Tibial nerve (tissue), 4 donors: Measurements from ENCODE around the gene ZNF283. TPM values are rescaled to one million over a fixed set of nuclear protein-coding genes. Genes with fewer than 3 reads are reported as not detected.

Experiments
- DNase-seq, 2 donors: peaks; one replicate each; pipeline ENCODE4 v3.0.0-alpha.2; 2019; ENCODE audit warnings: low spot score in 2 of 2
- H3K27ac ChIP-seq, 4 donors: fragments of 200-600 bp; sonication (generic) in 3 of 4; one replicate each; pipeline ENCODE4 v1.5.1; 2017 to 2019; ENCODE audit warnings: mild to moderate bottlenecking in 1 of 4
- H3K27me3 ChIP-seq, 2 donors: fragments of 200-600 bp; sonication (generic) in 1 of 2; one replicate each; pipeline versions ENCODE4 v1.5.1 to v1.6.0; 2017 to 2019
- H3K36me3 ChIP-seq, 3 donors: fragments of 200-600 bp; sonication (generic); one replicate each; pipeline ENCODE4 v1.5.1; 2018 to 2019
- H3K4me1 ChIP-seq, 4 donors: fragments of 200-600 bp; sonication (generic) in 3 of 4; one replicate each; pipeline ENCODE4 v1.5.1; 2017 to 2019
- H3K4me3 ChIP-seq, 4 donors: fragments of 200-600 bp; sonication (generic) in 3 of 4; one replicate each; pipeline ENCODE4 v1.5.1; 2017 to 2019; ENCODE audit warnings: mild to moderate bottlenecking in 1 of 4, moderate library complexity in 1 of 4
- H3K9me3 ChIP-seq, 4 donors: fragments of 200-600 bp; sonication (generic) in 3 of 4; one replicate each; pipeline ENCODE4 v1.5.1; 2017 to 2019
- CTCF ChIP-seq, 5 experiments: fragments of 200-600 bp in 3 of 5; fragments of 450-650 bp in 2 of 5; sonication (generic) in 3 of 5; IDR thresholded peaks; one replicate each; pipeline ENCODE4 v1.5.1; 2016 to 2019; ENCODE audit warnings: antibody characterized with exemption in 5 of 5, mild to moderate bottlenecking in 3 of 5, moderate library complexity in 2 of 5
- EP300 ChIP-seq, 2 donors: sonication (generic); formaldehyde crosslinking; IDR thresholded peaks; one replicate each; pipeline ENCODE4 v1.6.1; 2017; ENCODE audit warnings: antibody characterized with exemption in 2 of 2, mild to moderate bottlenecking in 1 of 2
- POLR2A ChIP-seq, 2 donors: fragments of 450-650 bp; IDR thresholded peaks; one replicate each; pipeline ENCODE4 v1.6.1; 2017; ENCODE audit warnings: antibody characterized with exemption in 2 of 2, mild to moderate bottlenecking in 2 of 2, moderate library complexity in 2 of 2
- WGBS, 2 donors: methylation state at CpG; one replicate each; pipeline ENCODE4 v1.1.5; 2018; 5-methylcytosine and 5-hydroxymethylcytosine counted together
- total RNA-seq, 4 donors: library from RNA; depleted of rRNA; stranded (reverse); fragments of >200 nt; gene quantifications; one replicate each; pipeline ENCODE4 v1.1.0, GENCODE V29; 2016

The ZNF283 gene
- total RNA-seq, 4 donors from 2014 or later: 4.2 to 12.3 (median 10.4) TPM

- Histone ChIP-seq H3K27me3 (no peaks in the 10 kb centered on the region), H3K36me3 (no peaks in the 10 kb centered on the region), H3K9me3 (no peaks in the 10 kb centered on the region), H3K4me3 (peak within 1 kb of the TSS in 2 of 4 donors; percentile 32 to 43), H3K4me1 (peaks cover 0 to 47% (median 33%) of the 10 kb centered on the region in 4 donors), H3K27ac (peak within 1 kb of the TSS in 3 of 4 donors; percentile 59 to 78 (median 60))
- DNase-seq: no peak
- WGBS, 2 donors: 14 to 19% methylated on average over 17 to 19 of the region's 19 CpGs
- TF ChIP-seq EP300 (IDR thresholded peaks at IDR 0.05): no peak
- no peak for TF ChIP-seq POLR2A (IDR thresholded peaks at IDR 0.05)
- no peak for TF ChIP-seq CTCF (IDR thresholded peaks at IDR 0.05)
Observed at GRCh38 chr19:43780706-43781525, 46.2 kb upstream of the ZNF283 start, which contains the start of gene KCNN4. Gene KCNN4 (minus strand): TSS chr19:43780973. CDS start chr19:43780861, 112 bp downstream.

- Histone ChIP-seq H3K27ac (peak overlapping the region in 1 of 4 donors; percentile 78), H3K9me3 (no peaks in the 10 kb centered on the region), H3K36me3 (no peaks in the 10 kb centered on the region), H3K4me1 (peaks cover 0 to 42% (median 33%) of the 10 kb centered on the region in 4 donors), H3K4me3 (no peak overlapping the region), H3K27me3 (no peaks in the 10 kb centered on the region)
- TF ChIP-seq POLR2A (IDR thresholded peaks at IDR 0.05) (no peak), EP300 (IDR thresholded peaks at IDR 0.05) (no peak), CTCF (IDR thresholded peaks at IDR 0.05) (no peak)
- whole genome bisulfite sequencing, 2 donors: 85 to 92% methylated on average over 14 of the region's 14 CpGs
- DNase-seq: no peak
Observed at GRCh38 chr19:43781630-43782310, 45.4 kb upstream of the ZNF283 start.

GRCh38 chr19:43782311-43782660 lies 44.8 kb upstream of the ZNF283 start:
- peaks cover 0 to 37% (median 33%) of the 10 kb centered on the region in 4 donors for H3K4me1 ChIP-seq
- no peak for TF ChIP-seq CTCF (IDR thresholded peaks at IDR 0.05)
- TF ChIP-seq EP300 (IDR thresholded peaks at IDR 0.05): no peak
- TF ChIP-seq POLR2A (IDR thresholded peaks at IDR 0.05): no peak
- H3K9me3 ChIP-seq: no peaks in the 10 kb centered on the region
- DNase-seq: no peak
- WGBS, 2 donors: 61 to 62% methylated on average over 8 of the region's 8 CpGs
- H3K27me3 ChIP-seq: no peaks in the 10 kb centered on the region
- no peaks in the 10 kb centered on the region for H3K36me3 ChIP-seq
- H3K27ac ChIP-seq: peak overlapping the region in 1 of 4 donors; percentile 78
- H3K4me3 ChIP-seq: peak overlapping the region in 1 of 4 donors; percentile 9

- peaks cover 0 to 32% (median 28%) of the 10 kb centered on the region in 4 donors for H3K4me1 ChIP-seq
- H3K36me3 ChIP-seq: no peaks in the 10 kb centered on the region
- H3K4me3 ChIP-seq: peak overlapping the region in 1 of 4 donors; percentile 9
- no peak for TF ChIP-seq CTCF (IDR thresholded peaks at IDR 0.05)
- no peak for TF ChIP-seq EP300 (IDR thresholded peaks at IDR 0.05)
- no peak for TF ChIP-seq POLR2A (IDR thresholded peaks at IDR 0.05)
- peak overlapping the region in 1 of 4 donors; percentile 78 for H3K27ac ChIP-seq
- no peak for DNase-seq
- WGBS, 2 donors: 80% methylated on average over 22 to 24 of the region's 24 CpGs
- H3K27me3 ChIP-seq: no peaks in the 10 kb centered on the region
- H3K9me3 ChIP-seq: no peaks in the 10 kb centered on the region
Observed at GRCh38 chr19:43782689-43783231, 44.4 kb upstream of the ZNF283 start.
